SU-DHL-6 (cell line): Measurements from ENCODE around the gene SLC4A5.

Experiments
- EZH2phosphoT487 ChIP-seq: fragments of 200-600 bp; sonication (generic), shearing (Covaris generic); conservative IDR thresholded peaks from 2 replicates; pipeline ENCODE4 v1.6.1; 2018; ENCODE audit warnings: mild to moderate bottlenecking, antibody characterized with exemption, low read length, moderate library complexity, mixed read lengths
- TF ChIP-seq, protein P1 (sequence below): fragments of 200-600 bp; sonication (generic); IDR thresholded peaks from one replicate; pipeline ENCODE4 v1.5.1; 2017; ENCODE audit warnings: antibody characterized with exemption, mild to moderate bottlenecking, low read length, moderate library complexity; ENCODE audit not compliant: insufficient read depth, poor library complexity, severe bottlenecking

DNA sequence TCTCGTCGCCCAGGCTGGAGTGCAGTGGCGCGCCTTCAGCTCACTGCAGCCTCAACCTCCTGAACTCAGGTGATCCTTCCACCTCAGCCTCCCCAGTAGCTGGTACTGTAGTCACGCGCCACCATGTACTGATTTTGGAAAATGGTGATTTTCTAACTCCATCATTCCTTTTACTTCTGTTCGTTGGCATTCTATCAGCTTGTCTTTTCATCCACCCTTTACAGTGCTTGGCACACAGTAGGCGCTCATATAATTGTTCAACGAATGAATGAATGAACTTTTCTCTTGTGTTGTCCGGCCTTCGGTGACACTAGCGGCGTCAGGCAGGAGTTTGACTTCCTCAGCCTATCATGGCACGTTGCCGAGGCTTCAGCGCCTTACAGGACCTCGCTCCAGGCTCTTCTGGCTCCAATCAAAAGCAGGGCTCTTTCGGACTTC, 145.2 kb downstream of the SLC4A5 start:
- TF ChIP-seq, protein P1, sequence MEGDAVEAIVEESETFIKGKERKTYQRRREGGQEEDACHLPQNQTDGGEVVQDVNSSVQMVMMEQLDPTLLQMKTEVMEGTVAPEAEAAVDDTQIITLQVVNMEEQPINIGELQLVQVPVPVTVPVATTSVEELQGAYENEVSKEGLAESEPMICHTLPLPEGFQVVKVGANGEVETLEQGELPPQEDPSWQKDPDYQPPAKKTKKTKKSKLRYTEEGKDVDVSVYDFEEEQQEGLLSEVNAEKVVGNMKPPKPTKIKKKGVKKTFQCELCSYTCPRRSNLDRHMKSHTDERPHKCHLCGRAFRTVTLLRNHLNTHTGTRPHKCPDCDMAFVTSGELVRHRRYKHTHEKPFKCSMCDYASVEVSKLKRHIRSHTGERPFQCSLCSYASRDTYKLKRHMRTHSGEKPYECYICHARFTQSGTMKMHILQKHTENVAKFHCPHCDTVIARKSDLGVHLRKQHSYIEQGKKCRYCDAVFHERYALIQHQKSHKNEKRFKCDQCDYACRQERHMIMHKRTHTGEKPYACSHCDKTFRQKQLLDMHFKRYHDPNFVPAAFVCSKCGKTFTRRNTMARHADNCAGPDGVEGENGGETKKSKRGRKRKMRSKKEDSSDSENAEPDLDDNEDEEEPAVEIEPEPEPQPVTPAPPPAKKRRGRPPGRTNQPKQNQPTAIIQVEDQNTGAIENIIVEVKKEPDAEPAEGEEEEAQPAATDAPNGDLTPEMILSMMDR: no peak
- TF ChIP-seq EZH2phosphoT487: no peak
